ENCODE data around the gene IP6K3. TPM values are rescaled to one million over a fixed set of nuclear protein-coding genes. Genes with fewer than 3 reads are reported as not detected.

Gene IP6K3
- total RNA-seq, 4 donors from 2014 or later, result 1.9 to 6.1 (median 5.5) TPM; not detected in 1

- H3K36me3 ChIP-seq, result no peaks in the 10 kb centered on the region
- TF ChIP-seq CTCF (IDR thresholded peaks at IDR 0.05), result no peak
- no peak for TF ChIP-seq POLR2A (IDR thresholded peaks at IDR 0.05)
- no peak for DNase-seq
- H3K4me1 ChIP-seq, result peaks cover 5 to 7% of the 10 kb centered on the region in 2 donors
- H3K27ac ChIP-seq, result peak overlapping the region; percentile 79 to 96
- intact Hi-C loops (cut with DNase I; ENCODE audit: low total_unique reads), result no loop called here
- no peak overlapping the region for H3K4me3 ChIP-seq
- H3K27me3 ChIP-seq, result no peaks in the 10 kb centered on the region
- H3K9me3 ChIP-seq, result no peaks in the 10 kb centered on the region
These were observed 37.0 kb downstream of the IP6K3 start for GRCh38 chr6:33709605-33710295.

- no peak for TF ChIP-seq POLR2A (IDR thresholded peaks at IDR 0.05)
- no peak for TF ChIP-seq CTCF (IDR thresholded peaks at IDR 0.05)
- Histone ChIP-seq H3K4me3 (no peak overlapping the region), H3K27me3 (no peaks in the 10 kb centered on the region), H3K4me1 (peaks cover 5 to 7% of the 10 kb centered on the region in 2 donors), H3K9me3 (no peaks in the 10 kb centered on the region), H3K27ac (peak overlapping the region; percentile 79 to 96), H3K36me3 (no peaks in the 10 kb centered on the region)
- no peak for DNase-seq
- intact Hi-C loops (cut with DNase I; ENCODE audit: low total_unique reads), result no loop called here
These were observed 38.0 kb downstream of the IP6K3 start for GRCh38 chr6:33708516-33709204.

GRCh38 chr6:33707771-33708170 is 38.9 kb downstream of the IP6K3 start:
- intact Hi-C loops (cut with DNase I; ENCODE audit: low total_unique reads), result no loop called here
- H3K4me3 ChIP-seq, result no peak overlapping the region
- peaks cover 5 to 7% of the 10 kb centered on the region in 2 donors for H3K4me1 ChIP-seq
- no peaks in the 10 kb centered on the region for H3K27me3 ChIP-seq
- H3K36me3 ChIP-seq, result no peaks in the 10 kb centered on the region
- H3K9me3 ChIP-seq, result no peaks in the 10 kb centered on the region
- TF ChIP-seq POLR2A (IDR thresholded peaks at IDR 0.05) (no peak), CTCF (IDR thresholded peaks at IDR 0.05) (no peak)
- H3K27ac ChIP-seq, result no peak overlapping the region
- no peak for DNase-seq

- TF ChIP-seq CTCF (IDR thresholded peaks at IDR 0.05) (no peak), POLR2A (IDR thresholded peaks at IDR 0.05) (no peak)
- Histone ChIP-seq H3K36me3 (no peaks in the 10 kb centered on the region), H3K9me3 (no peaks in the 10 kb centered on the region), H3K4me3 (no peak overlapping the region), H3K27ac (no peak overlapping the region), H3K4me1 (peaks cover 5 to 7% of the 10 kb centered on the region in 2 donors), H3K27me3 (no peaks in the 10 kb centered on the region)
- intact Hi-C loops (cut with DNase I; ENCODE audit: low total_unique reads), result no loop called here
- no peak for DNase-seq
These were observed 40.6 kb downstream of the IP6K3 start for GRCh38 chr6:33705955-33706725.
